T-helper 1 cell treated with Interleukin-12 subunit alpha and Interleukin-12 subunit beta and Interleukin-4 antibody, amounts not matched to agents 30 ng/mL and 1 ng/mL, for 36 hours (primary cell): Measurements from ENCODE around the gene CLRN3. TPM values are rescaled to one million over a fixed set of nuclear protein-coding genes. Genes with fewer than 3 reads are reported as not detected.

Source experiments
- intact Hi-C: fragments of 100-400 bp; cut with micrococcal nuclease; formaldehyde crosslinking; loops from one replicate; pipeline ENCODE4 v1.15.1; 2024
- total RNA-seq: library from RNA; stranded (reverse); gene quantifications from 2 replicates; pipeline ENCODE4 v1.2.3, GENCODE V29; 2022

CLRN3 gene
- total RNA-seq, 1 donor from 2014 or later = not detected

DNA sequence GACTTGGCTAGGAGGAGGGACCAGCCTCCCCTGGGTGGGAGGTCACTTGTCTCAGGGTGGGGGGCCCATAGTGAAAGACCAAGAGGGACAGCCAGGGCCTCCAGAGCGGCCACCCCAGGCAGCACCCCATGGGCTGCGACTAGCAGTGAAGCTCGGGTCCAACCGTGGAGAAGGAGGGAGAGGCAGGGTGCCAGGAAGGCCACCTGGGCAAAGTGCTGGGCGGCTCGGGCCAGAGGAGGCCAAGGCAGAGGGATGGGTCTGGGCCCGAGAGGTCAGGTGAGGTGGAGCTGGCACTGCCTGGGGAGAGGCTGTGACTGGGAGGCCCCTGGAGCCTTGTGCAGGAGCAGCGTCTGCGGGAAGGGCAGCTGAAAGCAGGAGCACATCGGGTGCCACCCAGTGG is 41.8 kb downstream of the CLRN3 start:
- intact Hi-C loops = loop anchor here (10.0 kb wide), 1 partner anchor 1986 kb away; no protein-coding TSS in a partner anchor

DNA sequence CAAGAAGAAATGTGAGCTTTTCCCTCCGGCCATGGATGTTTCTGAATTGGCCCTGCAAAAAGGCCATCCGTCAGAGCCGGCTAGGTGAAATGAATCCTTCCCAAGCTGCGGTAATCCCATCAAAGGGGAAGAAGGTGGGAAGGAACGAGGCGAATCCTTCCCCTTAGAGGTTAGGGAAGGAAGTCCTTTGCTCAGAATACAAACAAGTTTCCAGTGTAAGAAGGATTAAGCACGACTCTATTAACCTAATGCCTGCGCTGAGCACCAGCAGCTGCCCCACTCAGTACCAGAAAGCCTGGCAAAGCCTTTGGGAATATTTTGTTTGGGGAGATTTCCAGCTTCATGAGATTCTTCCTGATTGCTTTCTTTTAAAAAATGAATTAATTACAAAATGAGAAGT is 42.8 kb downstream of the CLRN3 start:
- intact Hi-C loops = loop anchor here (10.0 kb wide), 1 partner anchor 1985 kb away; no protein-coding TSS in a partner anchor

DNA sequence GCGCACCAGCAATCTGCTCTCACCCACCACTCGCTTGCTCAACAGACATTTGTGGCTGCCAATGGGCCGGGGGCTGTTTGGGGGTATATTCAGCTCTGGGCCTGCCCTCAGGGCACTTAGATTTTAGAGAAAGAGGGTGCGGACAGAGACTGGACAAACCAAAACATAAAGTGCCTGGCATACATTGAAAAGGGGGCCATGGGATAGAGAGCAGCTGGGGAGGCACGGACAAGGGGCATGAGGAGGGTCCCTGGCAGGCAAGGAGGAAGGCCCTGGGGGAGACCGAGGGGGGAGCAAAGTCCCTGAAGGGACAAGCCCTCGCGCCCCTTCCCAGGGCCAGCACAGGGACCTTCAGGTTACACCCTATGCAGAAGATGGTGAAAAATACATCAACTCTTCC is 43.5 kb downstream of the CLRN3 start:
- intact Hi-C loops = no loop called here

DNA sequence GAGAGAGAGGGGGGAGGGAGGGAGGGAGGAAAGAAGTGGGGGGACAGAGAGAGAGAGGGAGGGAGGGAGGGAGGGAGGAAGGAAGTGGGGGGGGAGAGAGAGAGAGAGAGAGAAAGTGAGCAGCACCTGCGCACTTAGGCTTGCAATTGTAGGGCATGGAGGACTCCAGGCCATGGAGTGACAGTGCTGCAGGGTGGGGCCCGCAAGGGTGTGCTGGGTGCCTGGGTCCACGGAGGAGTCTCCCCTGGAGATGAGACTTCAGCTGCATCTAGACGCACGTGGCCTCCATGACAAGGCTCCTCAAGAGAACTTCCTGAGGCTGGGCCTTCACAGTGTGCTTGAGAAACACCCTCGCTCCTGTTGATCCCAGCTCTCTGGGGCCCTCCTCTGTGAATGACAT is 44.5 kb downstream of the CLRN3 start:
- intact Hi-C loops = no loop called here

DNA sequence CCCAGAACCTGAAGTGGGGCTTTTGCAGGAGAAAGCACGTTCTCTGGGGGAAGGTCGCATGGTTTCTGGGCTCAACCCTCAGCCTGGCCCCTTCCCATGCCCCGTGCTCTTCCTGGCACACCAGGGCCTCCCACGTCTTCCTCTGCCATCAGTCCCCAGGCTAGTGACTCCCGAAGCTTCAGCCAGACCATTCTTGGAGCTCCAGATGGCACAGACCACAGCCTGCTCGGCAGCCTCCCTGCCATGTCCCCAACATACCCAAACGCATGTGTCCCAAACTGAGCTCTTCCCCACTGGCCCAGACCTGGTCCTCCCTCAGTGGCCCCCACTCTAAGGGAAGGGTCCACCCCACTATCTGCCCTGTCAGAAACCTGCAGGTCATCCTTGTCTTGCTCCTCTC is 47.0 kb downstream of the CLRN3 start:
- intact Hi-C loops = no loop called here

DNA sequence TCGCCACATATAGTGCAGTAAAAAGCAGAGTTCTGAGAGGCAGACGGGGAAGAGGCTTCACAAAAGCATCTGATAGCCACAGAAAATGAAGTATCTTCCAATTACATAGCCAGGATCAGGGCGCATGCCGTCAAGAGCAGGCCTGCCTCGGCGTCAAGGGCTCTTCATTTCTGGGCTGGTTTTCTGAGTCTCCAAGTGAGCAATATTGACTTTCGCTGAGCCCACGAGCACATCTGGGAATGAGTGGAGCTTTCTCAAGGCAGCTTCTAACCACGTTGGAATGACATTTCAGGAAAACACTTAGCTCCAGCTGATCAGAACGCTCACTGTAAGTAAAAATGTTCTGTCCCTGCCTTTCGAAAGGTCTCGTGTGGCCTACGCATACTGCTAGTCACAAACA is 51.9 kb downstream of the CLRN3 start:
- intact Hi-C loops = no loop called here

DNA sequence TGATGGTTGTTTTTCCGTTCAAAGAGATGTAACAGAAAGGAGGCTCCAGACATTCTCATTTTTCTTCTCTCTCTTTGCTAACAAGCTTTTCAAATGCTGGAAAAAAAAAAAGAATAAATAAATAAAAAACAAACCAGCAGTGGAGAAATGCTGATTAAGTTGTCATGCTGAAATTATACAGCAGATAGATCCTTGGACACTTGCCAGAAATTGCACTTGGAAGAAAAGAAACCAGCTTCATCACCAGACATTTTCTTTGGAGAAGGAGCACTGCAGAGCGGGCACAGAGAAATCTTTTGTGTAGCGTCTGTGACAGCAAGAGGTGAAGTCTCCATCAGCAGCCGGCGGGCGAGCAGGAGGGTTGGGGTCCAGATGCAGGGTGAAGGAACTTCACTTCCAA is 55.8 kb downstream of the CLRN3 start:
- intact Hi-C loops = no loop called here

DNA sequence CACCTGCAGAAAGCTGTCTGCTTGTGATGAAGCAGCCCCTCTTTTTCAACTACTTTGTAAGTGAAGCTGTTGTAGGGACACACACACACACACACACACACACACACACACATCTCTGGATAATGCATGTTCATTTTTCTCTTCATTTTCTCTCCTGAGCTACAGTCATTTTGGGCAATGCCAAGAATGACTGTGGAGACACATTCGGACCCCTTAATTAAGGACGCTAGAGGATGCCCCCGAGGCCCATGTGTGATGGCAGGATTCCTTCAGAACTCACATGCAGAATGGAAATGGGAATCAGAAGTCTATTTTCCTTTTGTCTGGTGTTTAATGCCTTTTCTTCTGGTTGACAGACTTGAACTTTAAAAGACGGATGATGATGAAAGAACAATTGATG is 56.6 kb downstream of the CLRN3 start:
- intact Hi-C loops = no loop called here

DNA sequence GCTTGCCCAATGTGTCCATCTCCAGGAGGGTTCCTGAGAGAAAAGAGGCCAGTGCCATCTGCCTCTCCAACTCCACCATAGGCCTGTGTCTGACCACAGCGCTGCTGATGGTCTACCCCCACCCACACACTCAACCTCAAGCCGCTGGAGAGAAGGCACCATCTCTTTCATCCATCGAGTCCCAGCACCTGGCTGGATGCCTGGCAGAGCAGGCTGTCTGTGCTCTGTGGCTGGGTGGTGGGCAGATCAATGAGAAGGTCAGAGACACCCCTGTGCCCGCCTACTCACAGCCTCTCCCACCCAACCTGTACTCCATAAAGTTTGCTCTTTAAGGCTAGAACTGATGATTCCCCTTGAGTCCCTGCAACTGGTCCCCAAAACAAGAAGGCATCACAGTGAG is 58.0 kb downstream of the CLRN3 start:
- intact Hi-C loops = no loop called here

DNA sequence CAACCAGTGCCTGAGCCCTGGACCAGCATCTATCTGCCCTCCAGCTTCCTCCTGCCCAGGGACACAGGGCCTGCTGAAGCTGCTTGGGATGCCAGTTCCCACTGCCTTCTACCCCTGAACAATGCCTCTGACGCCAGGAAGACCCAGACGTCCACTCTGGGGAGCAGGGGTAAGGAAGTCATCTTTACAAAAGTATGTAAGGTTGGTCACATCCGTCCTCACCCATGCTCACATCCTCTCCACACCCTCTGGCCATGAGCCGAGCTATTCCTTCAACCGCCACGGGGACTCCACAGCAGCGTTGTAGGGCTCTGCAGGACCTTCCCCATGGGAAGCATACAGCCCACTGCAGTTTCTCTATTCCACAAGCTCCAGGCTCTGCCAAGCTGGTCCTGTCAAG is 58.5 kb downstream of the CLRN3 start:
- intact Hi-C loops = no loop called here

DNA sequence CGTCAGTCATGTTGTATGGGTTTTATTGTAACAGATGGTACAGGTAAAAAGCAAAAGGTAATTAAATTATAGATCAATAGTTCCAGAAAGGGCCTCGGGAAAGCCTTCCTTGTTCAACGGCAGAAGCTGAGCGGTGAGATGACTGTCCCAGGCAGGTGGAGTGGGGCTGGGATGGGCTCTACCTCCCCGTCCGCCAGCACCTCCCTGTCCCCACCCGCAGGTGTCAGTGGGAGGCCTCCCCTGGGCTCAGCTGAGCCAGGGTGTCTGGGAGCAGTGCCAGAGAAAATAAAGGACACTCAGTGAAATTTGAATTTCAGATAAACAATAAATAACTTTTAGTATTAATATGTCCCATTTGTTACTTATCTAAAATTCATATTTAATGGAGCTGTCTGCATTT is 58.9 kb downstream of the CLRN3 start:
- intact Hi-C loops = no loop called here

DNA sequence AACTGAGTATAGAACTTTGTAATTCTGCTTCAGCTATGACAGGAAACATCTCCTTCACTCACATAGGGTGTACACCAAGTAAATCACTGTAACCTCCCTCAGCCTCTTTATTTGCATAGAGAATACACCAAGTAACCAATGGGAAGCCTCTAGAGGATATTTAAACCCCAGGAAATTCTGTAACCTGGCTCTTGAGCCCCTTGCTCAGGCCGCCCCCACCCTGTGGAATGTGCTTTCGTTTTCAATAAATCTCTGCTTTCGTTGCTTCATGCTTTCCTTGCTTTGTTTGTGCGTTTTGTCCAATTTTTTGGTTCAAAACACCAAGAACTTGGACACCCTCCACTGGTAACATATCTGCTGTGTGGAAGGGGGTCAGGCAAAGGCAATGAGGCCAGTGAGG is 60.2 kb downstream of the CLRN3 start:
- intact Hi-C loops = no loop called here

DNA sequence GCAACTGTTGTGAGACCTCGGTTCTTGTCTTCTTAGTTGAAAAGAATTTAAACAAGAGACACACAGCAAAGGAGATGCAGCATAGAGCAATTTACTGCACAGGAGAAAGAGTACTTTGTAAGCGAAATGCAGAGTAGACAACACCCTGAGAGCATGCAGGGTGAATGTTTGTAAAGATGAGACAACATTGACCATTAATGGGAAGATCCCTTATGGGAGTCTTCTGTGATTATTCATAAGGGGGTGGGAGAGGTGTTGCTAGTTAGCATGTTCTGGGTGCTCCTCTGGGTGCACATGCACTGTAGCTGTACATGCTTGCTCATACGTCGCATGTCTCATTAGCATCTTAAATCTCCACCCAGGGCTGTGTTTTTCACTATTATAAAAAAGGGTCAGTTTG is 62.3 kb downstream of the CLRN3 start:
- intact Hi-C loops = no loop called here

Other genes starting within 250 kb of the CLRN3 start
- gene FOXI2, start 155.8 kb downstream of the CLRN3 start, total RNA-seq = not detected in 2 replicates
- gene PTPRE, start 14.2 kb upstream of the CLRN3 start, total RNA-seq = 27.7 and 35.7 TPM in 2 replicates
- gene MKI67, start 233.5 kb upstream of the CLRN3 start, total RNA-seq = 219 and 221 TPM in 2 replicates